RWPE1 (cell line): ENCODE measurements around the gene ACP5.

Experiments
- CTCF ChIA-PET: fragments of 350-600 bp; sonication (Branson Sonifier 250); formaldehyde crosslinking; extraction: SDS; loops from one replicate; lab custom pipeline; 2021; lab: Yijun Ruan, JAX
- POLR2A ChIA-PET: fragments of 400-600 bp; formaldehyde crosslinking; extraction: SDS; loops from one replicate; lab custom pipeline; 2020; ENCODE audit warnings: antibody characterized with exemption; ENCODE audit not compliant: low non-redundant PET; lab: Yijun Ruan, JAX
- DNase-seq: peaks from one replicate; pipeline ENCODE4 v3.0.0; 2012; ENCODE audit warnings: low spot score
- H3K27ac ChIP-seq: fragments of 450-650 bp; 2 replicates; pipeline ENCODE4 v1.5.1; 2017
- CTCF ChIP-seq: fragments of 450-650 bp; conservative IDR thresholded peaks from 2 replicates; pipeline ENCODE4 v1.5.1; 2017; ENCODE audit warnings: low read depth, mild to moderate bottlenecking

Gene ACP5

DNA sequence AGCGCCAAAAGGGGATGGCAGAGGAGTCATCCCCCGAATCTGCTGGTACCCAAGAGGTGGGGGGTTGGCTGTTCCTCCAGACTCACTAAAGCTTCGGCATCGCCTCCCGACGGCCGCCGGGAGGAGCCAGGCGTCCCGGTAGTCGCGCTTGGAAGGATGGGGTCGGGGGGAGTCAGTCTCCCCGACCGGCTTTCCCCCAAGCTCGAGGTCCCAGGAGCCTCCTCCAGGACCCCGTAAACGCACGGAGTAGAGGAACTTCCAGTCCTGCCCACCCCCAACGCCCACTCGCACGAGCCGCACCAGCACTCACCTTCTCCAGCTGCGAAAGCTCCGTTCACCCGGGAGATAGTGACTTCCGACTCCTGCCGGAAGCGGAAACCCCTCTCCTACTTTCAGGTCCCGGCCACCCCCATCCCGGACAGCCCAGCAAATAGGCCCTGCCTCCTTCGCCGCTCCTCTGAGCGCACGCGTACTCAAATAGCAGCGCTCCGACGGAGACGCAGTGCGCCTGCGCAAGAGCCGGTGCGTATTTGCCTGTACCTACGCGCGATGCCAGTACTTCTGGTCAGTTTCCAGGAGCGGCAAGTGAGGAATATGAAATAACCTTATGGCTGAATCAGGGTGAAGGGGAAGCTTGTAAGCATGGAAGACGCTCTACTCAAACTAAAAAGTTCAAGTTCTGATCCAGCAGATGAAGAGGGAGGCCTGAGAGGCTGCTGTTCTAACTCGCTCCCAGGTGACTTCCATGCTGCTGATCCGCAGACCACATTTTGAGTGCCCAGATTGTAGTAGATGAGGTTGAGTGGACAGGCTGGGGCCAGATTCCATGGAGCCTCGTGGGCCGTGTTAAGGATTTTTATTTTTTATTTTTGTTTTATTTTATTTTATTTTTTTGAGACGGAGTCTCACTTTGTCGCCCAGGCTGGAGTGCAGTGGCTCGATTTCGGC, 18.3 kb downstream of the ACP5 start, which contains the start of gene ELOF1:
TSS of gene ELOF1 (minus strand) at position 350 of the 948 bp plus-strand sequence. CDS start 4,883 bp downstream, outside the sequence.
- peak within 1 kb of the TSS; percentile 66 for H3K27ac ChIP-seq
- ChIA-PET CTCF (interaction anchor here (0.6 to 1.7 kb wide), 6 partner anchors 15 to 184 kb away, joined by 3 to 6 read pairs (median 4); no protein-coding TSS in a partner anchor), POLR2A (interaction anchor here (0.5 to 1.4 kb wide), 2 partner anchors 17 to 30 kb away, joined by 6 to 8 read pairs; partner anchors contain the start of gene ECSIT)
- no peak for TF ChIP-seq CTCF
- DNase-seq, result peak; percentile 99

DNA sequence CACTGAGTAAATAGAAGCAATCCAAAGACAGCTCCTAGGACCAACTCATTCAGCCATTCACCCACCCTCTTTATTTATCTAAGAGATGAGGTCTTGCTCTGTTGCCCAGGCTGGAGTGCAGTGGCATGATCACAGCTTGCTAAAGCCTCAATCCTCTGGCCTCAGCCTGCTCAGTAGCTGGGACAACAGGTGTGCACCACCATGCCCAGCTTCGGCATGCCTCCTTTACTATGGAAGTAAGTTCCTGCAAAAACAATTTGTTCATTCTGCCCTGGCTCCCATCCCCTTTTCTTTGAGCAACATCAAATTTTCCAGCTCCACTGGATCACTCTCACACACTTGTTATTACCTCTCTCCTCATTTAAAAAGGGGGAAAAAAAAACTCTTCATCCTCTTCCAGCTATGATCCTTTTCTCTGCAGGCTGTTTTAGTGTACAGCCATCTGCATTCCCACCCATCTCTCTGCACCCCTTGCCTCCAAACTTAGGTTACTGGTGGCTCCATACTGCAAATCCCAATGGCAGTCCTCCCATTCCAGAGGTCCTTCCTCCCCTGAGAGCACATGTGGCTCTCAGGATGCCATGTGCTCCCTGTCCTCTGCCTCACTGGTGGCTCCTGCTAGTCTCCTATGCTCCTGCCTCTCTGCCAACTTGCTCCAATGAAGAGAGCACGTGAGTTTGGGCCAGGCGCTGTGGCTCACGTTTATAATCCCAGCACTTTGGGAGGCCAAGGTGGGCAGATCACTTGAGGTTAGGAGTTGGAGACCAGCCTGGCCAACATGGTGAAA, 20.6 kb downstream of the ACP5 start:
- TF ChIP-seq CTCF, result no peak
- ChIA-PET POLR2A (interaction anchor here (0.6 kb wide), 1 partner anchor 264 kb away, joined by 3 read pairs; no protein-coding TSS in a partner anchor), CTCF (interaction anchor here (0.6 kb wide), 2 partner anchors 13 to 122 kb away, joined by 3 to 4 read pairs; partner anchors contain the start of gene ODAD3)
- DNase-seq, result no peak
- no peak overlapping the region for H3K27ac ChIP-seq

GRCh38 chr19:11555246-11555645, 22.2 kb downstream of the ACP5 start:
- CTCF ChIA-PET, result interaction anchor here (0.6 kb wide), 2 partner anchors 36 to 292 kb away, joined by 3 to 6 read pairs; no protein-coding TSS in a partner anchor
- 0 out of 2 replicates have a peak overlapping the region, but pooled peaks have one; percentile 0 for H3K27ac ChIP-seq
- POLR2A ChIA-PET, result no interaction called here
- no peak for TF ChIP-seq CTCF
- no peak for DNase-seq

GRCh38 chr19:11554160-11554559, 23.3 kb downstream of the ACP5 start:
- TF ChIP-seq CTCF, result no peak
- ChIA-PET POLR2A (no interaction called here), CTCF (interaction anchor here (0.7 kb wide), 1 partner anchor 612 kb away, joined by 4 read pairs; no protein-coding TSS in a partner anchor)
- H3K27ac ChIP-seq, result no peak overlapping the region
- DNase-seq, result no peak

GRCh38 chr19:11552666-11553372, 24.6 kb downstream of the ACP5 start:
- POLR2A ChIA-PET, result no interaction called here
- no peak for TF ChIP-seq CTCF
- peak overlapping the region; percentile 40 for H3K27ac ChIP-seq
- CTCF ChIA-PET, result interaction anchor here (0.6 kb wide), 1 partner anchor 123 kb away, joined by 4 read pairs; no protein-coding TSS in a partner anchor
- no peak for DNase-seq
